HG03095 (cell line): ENCODE results near the gene KIF26B.

ENCODE experiments used
- ATAC-seq: cut with Tn5 transposase; IDR thresholded peaks from one replicate; pipeline ENCODE4 v1.9.1; 2021; ENCODE audit warnings: moderate library complexity; ENCODE audit not compliant: unreplicated experiment

Gene KIF26B

DNA sequence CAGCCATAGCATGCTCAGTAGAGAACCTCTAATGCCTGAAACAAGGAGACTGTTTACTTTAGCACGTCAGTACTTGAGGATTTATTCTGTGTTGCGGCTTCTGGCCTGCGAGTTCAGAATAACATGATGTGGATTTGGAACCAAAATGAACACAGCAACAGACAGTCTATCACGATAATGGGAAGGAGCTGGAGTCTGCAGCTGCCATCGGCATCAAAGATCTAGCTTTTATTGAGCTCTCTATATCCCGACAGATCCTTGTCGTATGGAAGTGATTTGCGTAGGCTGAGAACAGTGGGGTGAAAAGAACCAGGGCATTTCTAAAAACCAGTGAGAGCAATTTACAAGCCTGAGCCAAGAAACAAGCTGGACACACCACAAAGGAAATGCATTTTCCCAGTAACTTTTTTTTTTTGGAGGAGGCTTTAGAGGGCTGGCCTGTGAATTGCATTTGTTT lies 294.2 kb downstream of the KIF26B start:
- no peak for ATAC-seq

DNA sequence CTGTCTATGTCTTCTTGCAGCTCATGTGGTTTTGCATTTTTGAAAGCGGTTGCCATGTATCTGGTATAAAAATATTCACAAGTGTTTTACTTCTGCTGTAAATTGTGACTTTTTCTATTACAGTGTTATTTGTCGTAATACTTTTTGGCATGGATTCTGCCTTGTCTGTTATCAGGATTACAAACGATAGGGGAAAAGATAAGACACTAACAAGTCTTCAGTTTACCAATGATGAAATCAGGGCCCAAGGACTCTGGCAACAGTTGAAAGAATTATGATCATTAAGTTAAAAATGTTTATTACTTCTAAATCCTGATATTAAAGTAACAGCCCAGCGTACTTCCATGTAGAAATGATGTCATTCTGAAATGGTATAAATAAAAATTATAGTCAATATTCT lies 298.8 kb downstream of the KIF26B start:
- ATAC-seq, result no peak

DNA sequence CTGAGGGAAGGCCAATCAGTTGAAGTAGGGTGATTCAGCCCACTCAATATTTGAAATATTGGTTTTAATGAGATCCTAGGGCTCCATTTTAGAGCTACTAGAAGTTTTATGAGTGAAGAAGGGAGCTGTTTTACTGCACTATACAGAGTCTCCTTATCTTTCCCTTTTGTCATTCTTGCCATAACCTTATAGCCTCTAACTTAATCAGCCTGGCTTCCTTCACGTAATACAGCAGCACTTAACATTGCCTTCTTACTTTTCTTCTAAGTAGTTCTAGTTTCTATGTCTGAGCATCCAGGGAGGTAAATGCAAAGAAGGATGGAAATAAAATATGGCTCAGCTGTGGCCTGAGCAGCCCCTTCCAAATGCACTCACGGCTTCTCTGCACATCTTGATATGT lies 299.3 kb downstream of the KIF26B start:
- ATAC-seq, result no peak

DNA sequence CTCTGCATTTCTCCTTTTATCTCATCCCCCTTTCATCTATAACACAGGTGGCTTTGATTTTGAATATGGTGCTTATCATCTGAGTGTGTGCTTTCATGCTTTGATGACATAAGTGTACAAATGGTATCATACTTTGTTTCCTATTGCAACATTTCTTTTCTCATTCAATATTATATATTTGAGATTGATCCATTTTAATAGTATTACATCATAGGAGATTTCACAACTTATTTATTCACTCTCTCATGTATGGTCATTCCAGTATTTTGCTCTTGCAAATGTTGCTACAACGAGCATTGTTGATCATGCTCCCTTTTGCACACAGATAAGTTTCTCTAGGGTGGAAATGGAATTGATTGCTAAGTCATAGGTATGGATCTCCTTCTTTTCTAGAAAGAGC lies 302.8 kb downstream of the KIF26B start:
- ATAC-seq, result no peak

DNA sequence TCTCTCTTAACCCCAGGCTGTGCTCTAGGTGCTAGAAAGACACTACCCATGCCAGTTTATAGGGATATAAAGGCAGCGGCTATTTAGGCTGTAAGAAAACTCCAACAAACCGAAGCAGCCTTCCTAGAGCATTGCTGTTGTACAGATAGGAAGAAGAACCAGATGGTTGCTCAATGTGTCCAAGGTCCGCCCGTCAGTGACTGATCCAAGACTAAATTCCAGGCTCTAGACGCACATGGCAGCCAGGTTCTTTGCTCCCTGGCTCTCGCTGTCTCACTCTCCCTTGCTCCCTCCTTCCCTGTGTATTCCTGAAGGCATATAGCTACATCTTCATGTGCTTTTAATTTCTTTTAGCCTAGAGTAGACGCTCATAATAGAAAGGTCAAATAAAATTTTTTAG lies 303.4 kb downstream of the KIF26B start:
- ATAC-seq, result no peak

DNA sequence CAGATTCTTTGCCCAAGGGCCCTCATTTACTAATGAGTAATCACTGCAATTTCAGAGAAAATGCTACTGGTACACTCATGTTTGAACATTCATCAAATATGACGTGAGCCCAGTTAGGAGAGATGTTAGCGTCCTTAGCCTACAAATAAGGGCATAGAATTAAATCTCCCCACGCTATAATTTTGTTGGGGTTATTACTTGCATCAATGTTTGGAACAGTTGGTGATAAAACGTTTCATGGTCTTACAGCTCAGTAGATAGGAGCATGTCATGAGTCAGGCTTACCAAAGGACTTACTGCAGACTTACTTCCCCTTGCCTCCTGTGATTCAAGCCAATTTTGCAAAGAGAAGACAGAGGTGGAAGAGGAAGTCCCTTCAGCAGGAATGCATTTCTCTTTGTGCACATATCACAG lies 304.0 kb downstream of the KIF26B start:
- no peak for ATAC-seq

DNA sequence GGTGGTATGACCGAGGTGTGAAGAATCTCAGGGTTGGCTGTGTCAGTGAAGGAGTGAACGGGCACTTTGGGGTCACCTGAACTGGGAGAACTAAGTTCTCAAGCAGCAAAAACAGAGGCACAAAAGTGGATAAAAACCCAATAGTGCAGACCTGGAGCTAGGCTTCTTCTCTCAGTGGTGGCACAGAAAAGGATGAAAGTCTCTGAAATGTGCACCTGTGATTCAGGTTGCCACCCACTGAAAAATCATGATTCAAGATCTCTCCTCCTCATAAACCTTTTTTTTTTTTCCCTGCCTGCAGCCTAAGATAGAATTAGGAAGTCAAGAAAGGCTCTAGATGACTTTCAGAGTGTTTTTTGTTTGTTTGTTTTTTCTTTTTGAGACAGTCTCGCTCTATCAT lies 304.8 kb downstream of the KIF26B start:
- ATAC-seq, result no peak

DNA sequence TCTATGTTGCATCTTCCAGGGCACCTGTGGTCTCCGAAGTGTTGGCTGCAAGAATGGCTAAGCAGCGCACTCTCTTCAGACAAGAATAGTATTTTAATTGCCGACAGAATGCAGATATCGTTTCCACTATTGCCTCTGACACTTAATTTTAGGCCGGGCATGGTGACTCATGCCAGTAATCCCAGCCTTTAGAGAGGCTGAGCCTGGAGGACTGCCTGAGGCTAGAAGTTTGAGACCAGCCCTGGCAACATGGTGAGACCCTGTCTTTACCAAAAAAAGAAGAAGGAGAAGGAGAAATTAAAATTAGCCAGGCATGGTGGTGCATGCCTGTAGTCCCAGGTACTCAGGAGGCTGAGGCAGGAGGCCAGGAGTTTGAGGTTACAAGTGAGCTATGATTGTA lies 306.9 kb downstream of the KIF26B start:
- ATAC-seq, result no peak

DNA sequence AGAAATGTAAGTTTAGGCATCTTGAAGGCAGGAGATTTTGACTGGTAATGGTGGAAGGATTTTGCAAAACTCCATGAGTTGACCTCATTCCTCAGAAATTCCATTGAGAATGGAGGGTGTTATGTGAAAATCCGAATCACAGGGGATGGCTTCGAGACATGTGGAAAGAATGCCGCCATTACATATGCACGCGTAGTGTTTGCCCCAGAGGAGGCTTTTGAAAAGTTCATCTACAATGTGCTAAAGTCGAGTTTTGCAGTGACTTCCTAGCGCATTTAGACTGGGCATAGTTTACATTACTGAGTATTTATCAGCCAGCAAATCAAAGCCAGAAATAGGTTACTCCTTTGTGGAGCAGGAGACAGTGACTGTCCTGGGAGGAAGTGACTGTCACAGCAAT lies 307.4 kb downstream of the KIF26B start:
- ATAC-seq, result no peak

DNA sequence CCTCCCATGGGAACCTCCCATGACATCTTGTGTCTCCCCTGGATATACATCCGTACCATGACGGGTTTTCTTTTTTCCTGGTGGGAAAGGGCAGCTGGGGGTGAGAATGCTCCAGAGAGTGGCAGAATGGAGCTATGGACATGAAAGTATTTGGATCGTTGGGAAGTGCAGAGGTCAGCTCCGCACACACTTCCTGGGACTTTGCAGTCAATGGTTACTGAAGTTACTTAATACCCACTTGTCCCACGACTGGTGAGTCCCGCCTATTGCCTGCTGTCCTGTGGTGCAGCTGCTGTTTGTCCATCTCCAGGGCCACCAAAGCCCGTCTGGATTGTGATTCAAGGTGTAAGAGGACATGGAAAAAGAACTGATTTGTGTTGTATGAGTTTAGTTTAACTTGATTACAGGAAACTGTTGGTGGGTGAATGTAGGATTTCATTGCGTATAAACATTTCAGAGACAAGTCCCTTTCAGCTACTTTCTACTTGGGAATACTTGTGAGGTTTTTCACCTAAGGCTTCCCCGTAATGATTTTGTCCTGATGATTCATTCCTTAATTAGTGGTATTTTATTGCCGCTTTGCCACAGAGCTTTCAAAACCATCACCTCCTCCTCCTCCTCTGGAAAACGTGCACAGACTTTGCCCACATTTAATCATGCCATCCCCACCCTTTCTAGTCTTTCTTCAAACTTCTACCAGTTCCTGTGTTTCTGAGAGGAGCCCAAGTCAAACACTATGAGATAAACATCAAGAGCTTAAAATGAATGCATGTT lies 308.8 kb downstream of the KIF26B start:
- ATAC-seq, result no peak

DNA sequence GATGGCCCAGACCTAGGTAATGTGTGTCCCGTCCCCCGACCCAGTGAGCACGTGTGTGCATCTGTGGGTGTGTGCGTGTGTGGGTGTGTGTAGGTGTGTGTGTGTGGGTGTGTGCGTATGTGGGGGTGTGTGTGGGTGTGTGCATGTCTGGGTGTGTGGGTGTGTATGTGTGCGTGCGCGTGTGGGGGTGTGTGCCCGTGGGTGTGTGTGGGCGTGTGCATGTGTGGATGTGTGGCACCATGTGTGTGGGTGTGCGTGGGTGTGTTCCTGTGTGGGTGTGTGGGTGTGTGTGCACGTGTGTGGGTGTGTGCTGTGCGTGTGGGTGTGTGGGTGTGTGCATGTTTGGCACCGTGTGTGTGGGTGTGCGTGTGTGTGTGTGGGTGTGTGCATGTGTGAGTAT lies 309.5 kb downstream of the KIF26B start:
- ATAC-seq, result no peak

DNA sequence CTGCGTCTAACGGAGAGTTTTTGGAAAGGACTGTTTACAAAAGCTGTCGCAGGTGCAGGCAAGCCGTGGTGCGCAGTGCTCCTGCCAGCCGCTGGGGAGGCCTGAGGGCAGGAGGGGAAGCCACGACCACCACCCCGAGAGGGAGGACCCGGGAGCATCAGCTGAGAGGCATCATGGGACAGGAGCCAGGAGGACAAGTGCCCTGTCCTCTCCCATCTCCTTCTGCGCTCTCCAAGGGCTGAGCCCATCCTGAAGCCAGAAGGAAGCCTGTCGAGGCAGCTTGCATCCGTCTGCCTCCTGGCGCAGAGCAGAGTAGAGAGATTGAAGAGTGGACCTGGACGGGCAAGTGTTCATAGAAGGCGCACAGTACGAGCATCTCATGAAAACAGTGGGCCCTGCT lies 310.9 kb downstream of the KIF26B start:
- no peak for ATAC-seq

DNA sequence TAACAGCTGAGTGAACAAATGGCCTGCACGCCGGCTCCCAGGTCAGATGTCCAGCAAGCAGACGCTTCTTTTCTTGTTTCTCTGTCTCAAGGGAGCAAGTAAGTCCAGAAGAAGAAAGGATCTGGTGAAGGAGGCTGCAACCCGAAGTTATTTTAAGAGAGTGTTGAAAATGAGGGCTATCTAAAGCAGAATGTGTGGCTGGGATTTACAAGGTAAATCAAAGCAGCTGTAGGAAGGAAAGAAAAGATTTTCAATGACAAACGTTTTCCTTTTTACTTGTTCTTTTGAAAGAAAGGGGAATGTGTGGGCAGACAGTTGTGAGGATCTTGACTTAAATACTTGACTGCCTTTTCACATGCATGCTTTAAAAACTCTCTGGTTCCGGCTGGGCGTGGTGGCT lies 311.5 kb downstream of the KIF26B start:
- no peak for ATAC-seq

DNA sequence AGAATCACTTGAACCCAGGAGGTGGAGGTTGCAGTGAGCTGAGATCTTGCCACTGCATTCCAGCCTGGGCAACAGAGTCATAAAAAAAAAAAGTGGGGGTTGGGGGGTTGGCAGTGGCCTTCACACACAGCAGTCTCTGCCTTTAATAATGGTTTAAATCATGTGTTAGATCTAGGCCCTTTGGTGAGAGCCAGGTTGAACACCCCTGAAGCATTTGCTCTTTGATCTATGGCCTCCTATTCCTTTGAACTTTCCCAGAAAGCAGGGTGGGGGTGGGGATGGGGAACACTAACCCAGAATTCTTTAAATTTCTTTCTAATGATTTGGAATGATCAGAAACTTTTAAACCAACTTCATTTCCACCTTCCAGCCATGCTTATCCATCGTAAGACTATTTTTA lies 313.0 kb downstream of the KIF26B start:
- no peak for ATAC-seq

DNA sequence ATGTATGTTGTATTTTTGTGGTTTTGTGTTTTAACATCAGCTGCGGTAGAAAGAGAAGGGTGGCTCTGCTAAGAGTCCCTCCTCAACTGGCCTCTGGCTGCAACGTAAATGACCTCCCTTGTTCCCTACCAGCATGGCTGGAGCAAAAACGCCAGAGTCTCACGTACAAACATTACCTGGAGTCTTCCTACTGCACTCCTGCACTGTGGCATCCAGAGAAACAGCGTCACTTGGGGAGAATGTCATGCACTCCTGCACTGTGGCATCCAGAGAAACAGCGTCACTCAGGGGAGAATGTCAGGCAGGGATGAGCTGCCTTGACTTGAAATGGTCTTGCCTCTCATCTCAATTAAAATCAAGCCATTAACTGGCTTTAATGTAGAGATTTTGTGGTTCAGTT lies 314.2 kb downstream of the KIF26B start:
- ATAC-seq, result no peak

DNA sequence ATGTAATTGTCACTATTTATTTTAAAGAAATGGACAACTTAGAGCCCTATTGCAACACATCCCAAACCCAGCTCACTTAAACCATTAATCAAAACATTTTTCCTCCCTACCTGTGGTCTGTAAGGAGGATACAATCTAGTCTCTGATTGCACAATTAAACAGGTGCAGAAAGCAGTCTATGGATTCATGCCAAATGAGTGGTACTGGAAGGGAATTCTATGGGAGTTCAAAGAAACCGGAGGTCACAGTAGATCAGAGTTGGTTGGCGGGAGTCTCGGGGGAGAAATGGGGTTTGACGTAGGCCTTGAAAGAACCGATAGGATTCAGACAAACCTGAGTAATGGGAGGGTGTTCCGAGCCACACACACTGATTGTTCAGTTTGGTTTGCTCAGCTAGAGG lies 314.9 kb downstream of the KIF26B start:
- ATAC-seq, result no peak

DNA sequence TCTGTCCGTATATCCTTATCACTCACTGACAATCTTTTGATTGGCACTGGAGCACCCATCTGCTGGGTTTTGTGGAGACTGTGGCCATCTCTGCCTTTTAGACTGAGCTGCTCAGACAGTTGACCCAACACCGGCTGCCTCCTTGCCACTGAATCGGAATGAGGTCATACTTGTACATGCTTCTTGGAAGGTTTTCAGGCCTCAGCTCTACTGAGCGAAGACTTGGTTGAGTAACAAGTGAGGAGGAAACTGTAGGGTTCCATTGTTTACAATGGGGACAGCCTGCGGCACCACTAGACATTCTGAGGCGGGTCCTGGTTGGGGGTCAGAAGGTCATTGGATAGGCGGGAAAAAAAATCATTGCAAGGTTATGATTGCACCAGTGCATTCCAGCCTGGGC lies 320.3 kb downstream of the KIF26B start:
- no peak for ATAC-seq

DNA sequence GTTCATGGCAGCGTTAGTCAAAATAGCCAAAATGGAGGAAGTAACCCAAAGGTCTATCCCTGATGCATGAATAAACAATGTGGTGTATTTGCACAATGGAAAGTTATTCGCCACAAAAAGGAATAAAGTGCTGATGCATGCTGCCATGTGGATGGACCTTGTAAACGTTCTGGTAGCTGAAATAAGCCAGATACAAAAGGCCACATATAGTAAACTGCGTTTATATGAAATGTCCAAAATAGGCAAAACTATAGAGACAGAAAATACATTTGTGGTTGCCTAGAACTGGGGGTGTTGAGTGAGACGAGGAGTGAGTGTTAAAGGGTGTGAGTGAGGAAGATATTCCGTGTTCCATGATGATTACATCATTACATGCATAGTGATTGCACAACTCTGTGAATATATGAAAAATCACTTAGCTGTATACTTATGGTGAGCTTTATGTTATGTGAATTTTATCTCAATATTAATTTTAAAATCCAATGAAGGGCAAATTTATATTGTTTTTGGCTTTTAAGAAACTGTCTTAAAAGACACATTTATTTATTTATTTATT lies 321.3 kb downstream of the KIF26B start:
- ATAC-seq, result no peak

DNA sequence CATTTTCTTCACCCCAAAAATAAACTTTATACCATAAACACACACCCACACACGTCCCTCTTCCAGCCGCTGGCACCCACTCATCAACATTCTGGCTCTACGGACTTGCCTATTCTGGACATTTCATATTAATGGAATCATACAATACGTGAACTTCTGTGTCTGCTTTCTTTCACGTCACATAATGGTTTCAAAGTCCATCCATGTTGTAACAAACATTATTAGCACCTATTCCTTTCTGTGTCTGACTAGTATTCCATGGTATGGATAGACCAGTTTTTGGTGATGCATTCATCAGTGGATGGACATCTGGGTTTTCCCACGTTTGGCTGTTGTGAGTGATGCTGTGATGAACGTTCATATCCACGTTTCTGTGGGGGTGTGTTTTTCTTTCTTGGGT lies 323.2 kb downstream of the KIF26B start:
- ATAC-seq, result no peak

DNA sequence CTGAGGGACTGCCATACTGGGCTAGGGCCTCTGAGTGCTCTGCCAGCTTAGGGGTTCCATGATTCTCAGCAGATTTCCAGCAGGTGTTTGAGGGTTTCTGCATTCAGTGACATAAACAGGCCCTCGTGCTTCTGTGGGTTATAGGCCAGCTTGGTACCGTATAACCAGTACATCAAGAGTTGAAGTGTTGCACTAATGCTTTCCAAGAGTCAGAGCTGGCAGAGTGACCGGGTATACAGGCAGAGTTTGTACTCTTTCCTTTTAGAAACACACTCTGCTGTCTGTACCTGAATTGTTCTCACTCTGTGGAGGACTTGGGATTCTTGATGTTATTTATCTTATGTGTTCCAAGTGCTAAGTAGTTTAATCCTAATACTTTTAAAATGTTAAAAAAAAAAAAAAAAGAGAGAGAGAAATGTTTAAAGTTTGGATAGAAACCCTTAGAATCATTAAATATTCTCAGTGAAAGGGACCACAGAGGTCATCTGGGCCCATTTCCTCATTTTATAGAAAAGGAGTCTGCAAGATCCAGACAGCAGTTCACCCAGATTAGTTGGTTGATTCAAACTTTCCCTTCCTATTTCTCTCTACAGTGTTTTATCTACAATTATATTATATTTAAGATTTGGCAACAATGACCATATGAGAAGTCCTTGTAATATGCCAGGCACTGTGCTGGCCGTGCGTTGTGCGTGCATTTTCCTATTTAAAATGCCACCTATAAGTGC lies 325.8 kb downstream of the KIF26B start:
- ATAC-seq, result no peak

DNA sequence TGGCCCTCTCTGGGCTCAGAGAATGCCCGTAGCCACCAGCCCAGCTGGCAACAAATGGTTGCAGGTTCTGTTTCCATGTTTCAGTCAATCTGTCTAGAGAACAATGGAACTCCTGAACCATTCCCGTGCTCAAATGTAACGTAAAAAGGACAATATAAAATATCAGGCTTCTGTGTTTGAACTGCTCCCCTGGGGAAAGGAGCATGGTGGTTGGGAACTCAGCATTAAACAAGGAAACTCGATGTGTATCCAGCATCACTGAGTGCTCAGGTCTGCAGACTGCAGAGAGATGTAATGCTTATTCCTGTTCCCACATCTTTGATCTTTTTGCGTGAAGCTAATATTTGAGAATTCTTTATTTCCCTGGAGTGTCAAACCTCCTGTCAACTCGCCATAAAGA lies 326.5 kb downstream of the KIF26B start:
- no peak for ATAC-seq

DNA sequence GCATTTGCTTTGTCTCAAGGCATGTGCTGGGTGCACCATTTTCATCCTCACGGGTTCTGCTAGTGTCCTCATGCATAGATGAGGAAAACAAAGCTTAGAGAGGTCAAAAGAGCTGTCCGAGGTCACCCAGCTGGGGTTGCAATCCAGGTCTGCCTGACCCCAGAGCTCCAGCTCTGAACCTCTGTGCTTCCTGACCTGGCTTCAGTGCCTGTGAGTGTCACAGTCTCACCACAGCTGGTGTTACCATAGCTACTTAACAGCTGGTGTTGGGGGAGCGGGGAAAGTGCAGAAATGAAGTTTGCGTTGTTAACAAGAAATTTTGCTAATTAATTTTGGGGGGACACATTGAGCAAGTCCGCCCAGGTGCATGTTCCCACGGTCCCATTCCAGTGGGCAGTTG lies 328.5 kb downstream of the KIF26B start:
- no peak for ATAC-seq
